HEK293 (cell line): ENCODE measurements around the gene IGFL1.

Source experiments
- CTCF ChIA-PET: fragments of 350-600 bp; formaldehyde crosslinking; extraction: SDS; loops from one replicate; lab custom pipeline; 2021; ENCODE audit warnings: antibody characterized with exemption; lab: Yijun Ruan, JAX
- POLR2A ChIA-PET: fragments of 300-600 bp; formaldehyde crosslinking; extraction: SDS; loops from one replicate; lab custom pipeline; 2020; ENCODE audit warnings: antibody characterized with exemption, inconsistent platforms; lab: Yijun Ruan, JAX
- H3K27ac ChIP-seq: fragments of 200-500 bp; sonication (Bioruptor generic); 2 replicates; pipeline ENCODE4 v1.5.1; 2014; ENCODE audit warnings: low read depth, low read length, control low read depth, inconsistent platforms; ENCODE audit errors: extremely low read depth
- H3K36me3 ChIP-seq, 2 experiments: fragments of 200-500 bp in 1 of 2; sonication (Bioruptor generic) in 1 of 2; 1 replicate in 1 of 2; 2 replicates in 1 of 2; pipeline ENCODE4 v1.5.1; 2014 to 2017; ENCODE audit warnings: inconsistent platforms in 2 of 2, low read length in 2 of 2; ENCODE audit not compliant: control insufficient read depth in 2 of 2, insufficient read depth in 1 of 2
- H3K4me1 ChIP-seq: fragments of 200-500 bp; sonication (Bioruptor generic); 2 replicates; pipeline ENCODE4 v1.5.1; 2014; ENCODE audit warnings: mild to moderate bottlenecking, low read length, inconsistent platforms; ENCODE audit not compliant: control insufficient read depth, insufficient read depth
- H3K4me3 ChIP-seq: 2 replicates; pipeline ENCODE4 v1.5.1; 2011; ENCODE audit warnings: low read depth, mild to moderate bottlenecking, control low read depth, low read length, moderate library complexity
- H3K9me3 ChIP-seq: fragments of 200-500 bp; sonication (Bioruptor generic); 2 replicates; pipeline ENCODE4 v1.5.1; 2014; ENCODE audit warnings: low read depth, low read length, inconsistent platforms; ENCODE audit not compliant: control insufficient read depth, insufficient read depth
- GLIS1 ChIP-seq: fragments of 450-650 bp; formaldehyde crosslinking; IDR thresholded peaks from 2 replicates; pipeline ENCODE4 v1.5.1; 2016; ENCODE audit warnings: missing biosample characterization, missing genetic modification characterization
- HOXC10 ChIP-seq: sonication (generic); formaldehyde crosslinking; IDR thresholded peaks from 2 replicates; pipeline ENCODE4 v1.8.1; 2023; ENCODE audit warnings: mild to moderate bottlenecking, missing genetic modification reagents
- HOXD13 ChIP-seq: sonication (generic); formaldehyde crosslinking; IDR thresholded peaks from 2 replicates; pipeline ENCODE4 v1.8.0; 2022; ENCODE audit warnings: missing genetic modification reagents, borderline replicate concordance
- KLF1 ChIP-seq: fragments of 450-650 bp; formaldehyde crosslinking; IDR thresholded peaks from 2 replicates; pipeline ENCODE4 v1.5.1; 2016; ENCODE audit warnings: missing biosample characterization, missing genetic modification characterization
- SCRT2 ChIP-seq: fragments of 450-650 bp; formaldehyde crosslinking; IDR thresholded peaks from 2 replicates; pipeline ENCODE4 v1.5.1; 2016; ENCODE audit warnings: missing biosample characterization, missing genetic modification characterization
- YY1 ChIP-seq: fragments of 450-650 bp; formaldehyde crosslinking; IDR thresholded peaks from 2 replicates; pipeline ENCODE4 v1.5.1; 2018; ENCODE audit warnings: missing biosample characterization, missing genetic modification characterization
- ZNF121 ChIP-seq: fragments of 450-650 bp; formaldehyde crosslinking; IDR thresholded peaks from 2 replicates; pipeline ENCODE4 v1.5.1; 2016; ENCODE audit warnings: missing biosample characterization, missing genetic modification characterization
- ZNF133 ChIP-seq: fragments of 450-650 bp; formaldehyde crosslinking; IDR thresholded peaks from 2 replicates; pipeline ENCODE4 v1.5.1; 2016; ENCODE audit warnings: missing biosample characterization, missing genetic modification characterization
- ZNF324 ChIP-seq: fragments of 450-650 bp; formaldehyde crosslinking; IDR thresholded peaks from 2 replicates; pipeline ENCODE4 v1.5.1; 2016; ENCODE audit warnings: missing biosample characterization, missing genetic modification characterization
- ZNF677 ChIP-seq: fragments of 450-650 bp; IDR thresholded peaks from 2 replicates; pipeline ENCODE4 v1.5.0; 2018; ENCODE audit warnings: missing biosample characterization, mild to moderate bottlenecking, missing genetic modification characterization, moderate library complexity
- ZNF791 ChIP-seq: fragments of 450-650 bp; formaldehyde crosslinking; IDR thresholded peaks from 2 replicates; pipeline ENCODE4 v1.5.1; 2016; ENCODE audit warnings: missing biosample characterization, missing genetic modification characterization
- TF ChIP-seq, protein P1 (sequence below): fragments of 450-650 bp; formaldehyde crosslinking; IDR thresholded peaks from 2 replicates; pipeline ENCODE4 v1.5.1; 2016; ENCODE audit warnings: missing biosample characterization, missing genetic modification characterization
- TF ChIP-seq, protein P2 (sequence below): fragments of 450-650 bp; formaldehyde crosslinking; IDR thresholded peaks from 2 replicates; pipeline ENCODE4 v1.5.1; 2016; ENCODE audit warnings: missing biosample characterization, missing genetic modification characterization, low read depth
- TF ChIP-seq, protein P3 (sequence below): fragments of 450-650 bp; formaldehyde crosslinking; IDR thresholded peaks from 2 replicates; pipeline ENCODE4 v1.5.1; 2016; ENCODE audit warnings: missing biosample characterization, missing genetic modification characterization
- TF ChIP-seq, protein P4 (sequence below): fragments of 450-650 bp; formaldehyde crosslinking; IDR thresholded peaks from 2 replicates; pipeline ENCODE4 v1.5.1; 2016; ENCODE audit warnings: missing biosample characterization, missing genetic modification characterization
- TF ChIP-seq, protein P5 (sequence below): fragments of 450-650 bp; formaldehyde crosslinking; IDR thresholded peaks from 2 replicates; pipeline ENCODE4 v1.5.1; 2017; ENCODE audit warnings: missing biosample characterization, missing genetic modification characterization

The IGFL1 gene

DNA sequence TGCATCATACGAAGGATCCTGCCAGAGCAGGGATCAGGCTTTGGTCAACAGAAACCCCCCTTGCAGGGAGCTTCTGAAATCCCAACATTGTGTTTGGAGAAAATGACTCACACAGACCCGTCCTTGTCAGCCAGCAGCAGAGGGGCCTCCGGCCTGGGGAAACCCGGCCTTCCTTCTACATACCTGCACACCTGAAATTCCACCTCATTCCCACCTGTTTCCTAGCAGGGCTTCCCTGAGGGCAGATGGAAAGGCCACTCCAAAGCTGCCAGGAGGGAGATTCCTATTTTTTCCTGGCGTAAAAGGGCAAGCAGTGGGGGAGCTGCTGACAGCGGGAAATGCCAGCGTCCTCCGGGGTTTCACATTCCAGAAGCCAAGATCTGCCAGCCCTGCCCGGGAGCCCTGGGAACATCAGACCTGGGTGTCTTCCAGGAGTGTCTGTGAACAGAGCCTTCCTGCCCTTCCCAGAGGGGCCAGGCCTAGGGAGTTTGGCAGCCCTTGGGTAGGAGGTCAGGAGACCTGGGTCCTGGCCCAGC, 3.0 kb upstream of the IGFL1 start (continued):
- TF ChIP-seq, protein P1, sequence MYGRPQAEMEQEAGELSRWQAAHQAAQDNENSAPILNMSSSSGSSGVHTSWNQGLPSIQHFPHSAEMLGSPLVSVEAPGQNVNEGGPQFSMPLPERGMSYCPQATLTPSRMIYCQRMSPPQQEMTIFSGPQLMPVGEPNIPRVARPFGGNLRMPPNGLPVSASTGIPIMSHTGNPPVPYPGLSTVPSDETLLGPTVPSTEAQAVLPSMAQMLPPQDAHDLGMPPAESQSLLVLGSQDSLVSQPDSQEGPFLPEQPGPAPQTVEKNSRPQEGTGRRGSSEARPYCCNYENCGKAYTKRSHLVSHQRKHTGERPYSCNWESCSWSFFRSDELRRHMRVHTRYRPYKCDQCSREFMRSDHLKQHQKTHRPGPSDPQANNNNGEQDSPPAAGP: no peak
- TF ChIP-seq, protein P2, sequence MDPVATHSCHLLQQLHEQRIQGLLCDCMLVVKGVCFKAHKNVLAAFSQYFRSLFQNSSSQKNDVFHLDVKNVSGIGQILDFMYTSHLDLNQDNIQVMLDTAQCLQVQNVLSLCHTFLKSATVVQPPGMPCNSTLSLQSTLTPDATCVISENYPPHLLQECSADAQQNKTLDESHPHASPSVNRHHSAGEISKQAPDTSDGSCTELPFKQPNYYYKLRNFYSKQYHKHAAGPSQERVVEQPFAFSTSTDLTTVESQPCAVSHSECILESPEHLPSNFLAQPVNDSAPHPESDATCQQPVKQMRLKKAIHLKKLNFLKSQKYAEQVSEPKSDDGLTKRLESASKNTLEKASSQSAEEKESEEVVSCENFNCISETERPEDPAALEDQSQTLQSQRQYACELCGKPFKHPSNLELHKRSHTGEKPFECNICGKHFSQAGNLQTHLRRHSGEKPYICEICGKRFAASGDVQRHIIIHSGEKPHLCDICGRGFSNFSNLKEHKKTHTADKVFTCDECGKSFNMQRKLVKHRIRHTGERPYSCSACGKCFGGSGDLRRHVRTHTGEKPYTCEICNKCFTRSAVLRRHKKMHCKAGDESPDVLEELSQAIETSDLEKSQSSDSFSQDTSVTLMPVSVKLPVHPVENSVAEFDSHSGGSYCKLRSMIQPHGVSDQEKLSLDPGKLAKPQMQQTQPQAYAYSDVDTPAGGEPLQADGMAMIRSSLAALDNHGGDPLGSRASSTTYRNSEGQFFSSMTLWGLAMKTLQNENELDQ (tag by site-specific recombination): no peak
- no peak for TF ChIP-seq GLIS1 (tag by site-specific recombination)
- no peak for TF ChIP-seq ZNF677 (tag by site-specific recombination)

DNA sequence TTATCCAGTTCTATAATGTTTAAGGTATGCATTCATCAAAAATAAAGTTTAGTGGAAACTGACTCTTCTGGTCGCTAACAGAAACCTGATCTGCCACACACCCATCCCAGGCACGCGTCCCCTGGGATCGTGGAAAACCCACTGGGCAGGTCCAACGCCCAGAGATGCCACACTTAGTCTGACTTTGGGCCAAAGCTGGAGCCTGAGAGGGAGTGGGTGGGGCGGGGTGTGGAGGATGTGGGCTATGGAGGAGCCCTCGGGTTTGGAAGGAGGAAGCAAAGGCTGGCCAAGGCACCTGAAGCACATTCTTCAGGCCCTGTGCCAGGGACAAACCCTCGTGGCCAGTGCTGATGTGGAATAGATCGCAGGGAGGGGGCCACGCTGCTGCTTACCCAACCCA, 2.5 kb downstream of the IGFL1 start:
- H3K4me3 ChIP-seq: no peak overlapping the region
- no peaks in the 10 kb centered on the region for H3K4me1 ChIP-seq
- no peaks in the 10 kb centered on the region for H3K9me3 ChIP-seq
- no peak overlapping the region for H3K27ac ChIP-seq
- H3K36me3 ChIP-seq: no peaks in the 10 kb centered on the region
- CTCF ChIA-PET: no interaction called here
- TF ChIP-seq YY1 (tag by site-specific recombination) (no peak), KLF1 (tag by site-specific recombination) (peak; percentile 96)
- TF ChIP-seq, protein P3, sequence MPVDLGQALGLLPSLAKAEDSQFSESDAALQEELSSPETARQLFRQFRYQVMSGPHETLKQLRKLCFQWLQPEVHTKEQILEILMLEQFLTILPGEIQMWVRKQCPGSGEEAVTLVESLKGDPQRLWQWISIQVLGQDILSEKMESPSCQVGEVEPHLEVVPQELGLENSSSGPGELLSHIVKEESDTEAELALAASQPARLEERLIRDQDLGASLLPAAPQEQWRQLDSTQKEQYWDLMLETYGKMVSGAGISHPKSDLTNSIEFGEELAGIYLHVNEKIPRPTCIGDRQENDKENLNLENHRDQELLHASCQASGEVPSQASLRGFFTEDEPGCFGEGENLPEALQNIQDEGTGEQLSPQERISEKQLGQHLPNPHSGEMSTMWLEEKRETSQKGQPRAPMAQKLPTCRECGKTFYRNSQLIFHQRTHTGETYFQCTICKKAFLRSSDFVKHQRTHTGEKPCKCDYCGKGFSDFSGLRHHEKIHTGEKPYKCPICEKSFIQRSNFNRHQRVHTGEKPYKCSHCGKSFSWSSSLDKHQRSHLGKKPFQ (tag by site-specific recombination): no peak
- POLR2A ChIA-PET: interaction anchor here (0.6 kb wide), 1 partner anchor 264 kb away, joined by 4 read pairs; no protein-coding TSS in a partner anchor

DNA sequence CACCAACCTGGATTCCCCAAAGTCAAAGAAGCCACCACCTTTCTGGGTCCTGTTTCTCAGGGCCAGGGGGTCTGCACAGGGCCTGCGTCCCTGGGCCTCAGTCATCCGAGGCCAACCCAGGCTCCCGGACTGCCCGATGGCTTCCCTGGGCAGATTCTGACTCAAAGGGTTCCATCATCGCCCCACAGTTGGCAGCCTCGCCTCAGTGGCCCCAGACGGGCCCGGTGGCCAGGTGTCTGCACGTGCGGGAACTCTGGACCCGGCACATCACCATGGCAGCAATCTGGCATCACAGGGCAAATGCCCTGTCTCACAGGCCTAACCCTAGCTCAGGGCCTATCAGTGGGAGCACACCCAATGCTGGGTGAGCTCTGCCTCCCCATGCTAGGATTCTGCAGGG, 2.9 kb downstream of the IGFL1 start:
- Histone ChIP-seq H3K4me3 (no peak overlapping the region), H3K4me1 (no peaks in the 10 kb centered on the region), H3K27ac (no peak overlapping the region), H3K9me3 (no peaks in the 10 kb centered on the region), H3K36me3 (no peaks in the 10 kb centered on the region)
- POLR2A ChIA-PET: no interaction called here
- CTCF ChIA-PET: no interaction called here
- TF ChIP-seq, protein P4, sequence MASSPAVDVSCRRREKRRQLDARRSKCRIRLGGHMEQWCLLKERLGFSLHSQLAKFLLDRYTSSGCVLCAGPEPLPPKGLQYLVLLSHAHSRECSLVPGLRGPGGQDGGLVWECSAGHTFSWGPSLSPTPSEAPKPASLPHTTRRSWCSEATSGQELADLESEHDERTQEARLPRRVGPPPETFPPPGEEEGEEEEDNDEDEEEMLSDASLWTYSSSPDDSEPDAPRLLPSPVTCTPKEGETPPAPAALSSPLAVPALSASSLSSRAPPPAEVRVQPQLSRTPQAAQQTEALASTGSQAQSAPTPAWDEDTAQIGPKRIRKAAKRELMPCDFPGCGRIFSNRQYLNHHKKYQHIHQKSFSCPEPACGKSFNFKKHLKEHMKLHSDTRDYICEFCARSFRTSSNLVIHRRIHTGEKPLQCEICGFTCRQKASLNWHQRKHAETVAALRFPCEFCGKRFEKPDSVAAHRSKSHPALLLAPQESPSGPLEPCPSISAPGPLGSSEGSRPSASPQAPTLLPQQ (tag by site-specific recombination): no peak
- TF ChIP-seq HOXD13 (CRISPR knock-in tag): no peak
- no peak for TF ChIP-seq ZNF121 (tag by site-specific recombination)
- TF ChIP-seq ZNF791 (tag by site-specific recombination): no peak
- TF ChIP-seq SCRT2 (tag by site-specific recombination): no peak
- TF ChIP-seq, protein P3 (tag by site-specific recombination): no peak
- TF ChIP-seq ZNF324 (tag by site-specific recombination): no peak
- no peak for TF ChIP-seq HOXC10 (CRISPR knock-in tag)
- TF ChIP-seq ZNF133 (tag by site-specific recombination): no peak
- TF ChIP-seq, protein P5, sequence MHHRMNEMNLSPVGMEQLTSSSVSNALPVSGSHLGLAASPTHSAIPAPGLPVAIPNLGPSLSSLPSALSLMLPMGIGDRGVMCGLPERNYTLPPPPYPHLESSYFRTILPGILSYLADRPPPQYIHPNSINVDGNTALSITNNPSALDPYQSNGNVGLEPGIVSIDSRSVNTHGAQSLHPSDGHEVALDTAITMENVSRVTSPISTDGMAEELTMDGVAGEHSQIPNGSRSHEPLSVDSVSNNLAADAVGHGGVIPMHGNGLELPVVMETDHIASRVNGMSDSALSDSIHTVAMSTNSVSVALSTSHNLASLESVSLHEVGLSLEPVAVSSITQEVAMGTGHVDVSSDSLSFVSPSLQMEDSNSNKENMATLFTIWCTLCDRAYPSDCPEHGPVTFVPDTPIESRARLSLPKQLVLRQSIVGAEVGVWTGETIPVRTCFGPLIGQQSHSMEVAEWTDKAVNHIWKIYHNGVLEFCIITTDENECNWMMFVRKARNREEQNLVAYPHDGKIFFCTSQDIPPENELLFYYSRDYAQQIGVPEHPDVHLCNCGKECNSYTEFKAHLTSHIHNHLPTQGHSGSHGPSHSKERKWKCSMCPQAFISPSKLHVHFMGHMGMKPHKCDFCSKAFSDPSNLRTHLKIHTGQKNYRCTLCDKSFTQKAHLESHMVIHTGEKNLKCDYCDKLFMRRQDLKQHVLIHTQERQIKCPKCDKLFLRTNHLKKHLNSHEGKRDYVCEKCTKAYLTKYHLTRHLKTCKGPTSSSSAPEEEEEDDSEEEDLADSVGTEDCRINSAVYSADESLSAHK (tag by site-specific recombination): no peak
